WTC11 (cell line): Measurements from ENCODE around the gene EP400. TPM values are rescaled to one million over a fixed set of nuclear protein-coding genes. Genes with fewer than 3 reads are reported as not detected.

Source experiments
- ATAC-seq: fragments of 200-7000 bp; cut with Tn5 transposase; 2 replicates; pipeline ENCODE4 v1.10.0; 2021; ENCODE audit warnings: mild to moderate bottlenecking, moderate library complexity
- CTCF ChIA-PET: fragments of 300-600 bp; sonication (Branson Sonifier 250); formaldehyde crosslinking; loops from one replicate; lab custom pipeline; 2021; ENCODE audit warnings: antibody characterized with exemption; lab: Charles Lee
- POLR2A ChIA-PET: fragments of 350-600 bp; sonication (Branson Sonifier 250); formaldehyde crosslinking; loops from one replicate; lab custom pipeline; 2021; ENCODE audit warnings: antibody characterized with exemption; lab: Charles Lee
- DNase-seq: peaks from one replicate; pipeline ENCODE4 v3.0.0; 2021; ENCODE audit warnings: low spot score
- H3K27ac Mint-ChIP-seq: 2 replicates; pipeline ENCODE4 v1.8.0; 2021; ENCODE audit warnings: mixed read lengths
- H3K27me3 Mint-ChIP-seq: 2 replicates; pipeline ENCODE4 v1.8.0; 2021; ENCODE audit warnings: low read depth, mild to moderate bottlenecking, moderate library complexity, mixed read lengths
- H3K36me3 Mint-ChIP-seq: 2 replicates; pipeline ENCODE4 v1.8.0; 2021; ENCODE audit warnings: mixed read lengths
- H3K4me1 Mint-ChIP-seq: 2 replicates; pipeline ENCODE4 v1.8.0; 2022; ENCODE audit warnings: mixed read lengths
- H3K4me3 Mint-ChIP-seq: 2 replicates; pipeline ENCODE4 v1.8.0; 2021; ENCODE audit warnings: mild to moderate bottlenecking, moderate library complexity, mixed read lengths
- H3K9me3 Mint-ChIP-seq: 2 replicates; pipeline ENCODE4 v1.8.0; 2021; ENCODE audit warnings: mixed read lengths
- ARID4B ChIP-seq: sonication (generic); formaldehyde crosslinking; IDR thresholded peaks from 2 replicates; pipeline ENCODE4 v1.8.0; 2023; ENCODE audit warnings: missing genetic modification reagents, mild to moderate bottlenecking, borderline replicate concordance
- CREM ChIP-seq: sonication (generic); formaldehyde crosslinking; IDR thresholded peaks from 2 replicates; pipeline ENCODE4 v1.8.1; 2022; ENCODE audit warnings: mild to moderate bottlenecking, missing genetic modification reagents, moderate library complexity
- E2F5 ChIP-seq: sonication (generic); formaldehyde crosslinking; IDR thresholded peaks from 2 replicates; pipeline ENCODE4 v1.8.1; 2022; ENCODE audit warnings: mild to moderate bottlenecking, moderate library complexity, missing genetic modification reagents
- ELF4 ChIP-seq: sonication (generic); formaldehyde crosslinking; IDR thresholded peaks from 2 replicates; pipeline ENCODE4 v1.8.1; 2022; ENCODE audit warnings: low read depth, mild to moderate bottlenecking, moderate library complexity, missing genetic modification reagents
- ETV6 ChIP-seq: sonication (generic); formaldehyde crosslinking; IDR thresholded peaks from 2 replicates; pipeline ENCODE4 v1.8.1; 2022; ENCODE audit warnings: mild to moderate bottlenecking, missing genetic modification reagents
- GABPB1 ChIP-seq: sonication (generic); formaldehyde crosslinking; IDR thresholded peaks from 2 replicates; pipeline ENCODE4 v1.8.1; 2023; ENCODE audit warnings: mild to moderate bottlenecking, missing genetic modification reagents
- GTF2I ChIP-seq: fragments of 250-450 bp; sonication (Bioruptor Pico); conservative IDR thresholded peaks from 2 replicates; pipeline ENCODE4 v1.4.0; 2021; ENCODE audit warnings: mild to moderate bottlenecking
- HMGA2 ChIP-seq: fragments of 250-450 bp; sonication (Bioruptor Pico); IDR thresholded peaks from 2 replicates; pipeline ENCODE4 v1.4.0; 2021; ENCODE audit warnings: mild to moderate bottlenecking, moderate library complexity
- KAT7 ChIP-seq: sonication (generic); formaldehyde crosslinking; IDR thresholded peaks from 2 replicates; pipeline ENCODE4 v1.8.1; 2023; ENCODE audit warnings: missing genetic modification reagents, mild to moderate bottlenecking, borderline replicate concordance
- MLX ChIP-seq: sonication (generic); formaldehyde crosslinking; IDR thresholded peaks from 2 replicates; pipeline ENCODE4 v1.8.1; 2023; ENCODE audit warnings: mild to moderate bottlenecking, missing genetic modification reagents, moderate library complexity
- NR2C2 ChIP-seq: sonication (generic); formaldehyde crosslinking; IDR thresholded peaks from 2 replicates; pipeline ENCODE4 v1.8.0; 2022; ENCODE audit warnings: mild to moderate bottlenecking, missing genetic modification reagents
- NR3C1 ChIP-seq: sonication (generic); formaldehyde crosslinking; conservative IDR thresholded peaks from 2 replicates; pipeline ENCODE4 v1.8.1; 2023; ENCODE audit warnings: low read depth, mild to moderate bottlenecking, missing genetic modification reagents
- TEAD1 ChIP-seq: sonication (generic); formaldehyde crosslinking; IDR thresholded peaks from 2 replicates; pipeline ENCODE4 v1.8.0; 2022; ENCODE audit warnings: mild to moderate bottlenecking, missing genetic modification reagents
- ZMAT4 ChIP-seq: fragments of 250-450 bp; sonication (Bioruptor Pico); IDR thresholded peaks from 2 replicates; pipeline ENCODE4 v1.9.0; 2021; ENCODE audit warnings: mild to moderate bottlenecking
- ZNF121 ChIP-seq: sonication (generic); formaldehyde crosslinking; IDR thresholded peaks from 2 replicates; pipeline ENCODE4 v1.8.0; 2023; ENCODE audit warnings: missing genetic modification reagents
- ZNF219 ChIP-seq: sonication (generic); formaldehyde crosslinking; IDR thresholded peaks from 2 replicates; pipeline ENCODE4 v1.8.0; 2023; ENCODE audit warnings: missing genetic modification reagents, mild to moderate bottlenecking, borderline replicate concordance
- ZNF281 ChIP-seq: sonication (generic); formaldehyde crosslinking; IDR thresholded peaks from 2 replicates; pipeline ENCODE4 v1.8.0; 2023; ENCODE audit warnings: mild to moderate bottlenecking, missing genetic modification reagents
- ZNF317 ChIP-seq: sonication (generic); formaldehyde crosslinking; IDR thresholded peaks from 2 replicates; pipeline ENCODE4 v1.8.1; 2023; ENCODE audit warnings: low read depth, mild to moderate bottlenecking, moderate library complexity, missing genetic modification reagents, borderline replicate concordance
- ZNF416 ChIP-seq: fragments of 250-450 bp; sonication (Bioruptor Pico); IDR thresholded peaks from 2 replicates; pipeline ENCODE4 v1.9.0; 2021; ENCODE audit warnings: mild to moderate bottlenecking, inconsistent platforms
- ZNF671 ChIP-seq: fragments of 250-450 bp; sonication (Bioruptor Pico); IDR thresholded peaks from 2 replicates; pipeline ENCODE4 v1.8.0; 2021; ENCODE audit warnings: mild to moderate bottlenecking
- total RNA-seq: library from RNA; stranded (reverse); gene quantifications from 3 replicates; pipeline ENCODE4 v1.2.3, GENCODE V29; 2021
- TF ChIP-seq, protein P1 (sequence below): sonication (generic); formaldehyde crosslinking; IDR thresholded peaks from 2 replicates; pipeline ENCODE4 v1.8.1; 2022; ENCODE audit warnings: mild to moderate bottlenecking, missing genetic modification reagents, moderate library complexity, borderline replicate concordance
- TF ChIP-seq, protein P2 (sequence below): fragments of 250-450 bp; sonication (Bioruptor Pico); IDR thresholded peaks from 2 replicates; pipeline ENCODE4 v1.8.0; 2021; ENCODE audit warnings: mild to moderate bottlenecking

The EP400 gene
- total RNA-seq, 1 experiment from 2014 or later, result 75.8 TPM

GRCh38 chr12:132052196-132052932, 102.6 kb downstream of the EP400 start (continued):
- TF ChIP-seq ZNF281 (CRISPR knock-in tag) (no peak), ZNF121 (CRISPR knock-in tag) (no peak), HMGA2 (CRISPR knock-in tag) (no peak), KAT7 (no peak), CREM (CRISPR knock-in tag) (no peak), E2F5 (CRISPR knock-in tag) (no peak), ZNF317 (CRISPR knock-in tag) (no peak), NR2C2 (no peak)
- TF ChIP-seq, protein P1, sequence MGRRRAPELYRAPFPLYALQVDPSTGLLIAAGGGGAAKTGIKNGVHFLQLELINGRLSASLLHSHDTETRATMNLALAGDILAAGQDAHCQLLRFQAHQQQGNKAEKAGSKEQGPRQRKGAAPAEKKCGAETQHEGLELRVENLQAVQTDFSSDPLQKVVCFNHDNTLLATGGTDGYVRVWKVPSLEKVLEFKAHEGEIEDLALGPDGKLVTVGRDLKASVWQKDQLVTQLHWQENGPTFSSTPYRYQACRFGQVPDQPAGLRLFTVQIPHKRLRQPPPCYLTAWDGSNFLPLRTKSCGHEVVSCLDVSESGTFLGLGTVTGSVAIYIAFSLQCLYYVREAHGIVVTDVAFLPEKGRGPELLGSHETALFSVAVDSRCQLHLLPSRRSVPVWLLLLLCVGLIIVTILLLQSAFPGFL, result no peak

- peaks cover 7% of the 10 kb centered on the region for H3K4me1 Mint-ChIP-seq
- no peaks in the 10 kb centered on the region for H3K27me3 Mint-ChIP-seq
- H3K9me3 Mint-ChIP-seq, result peaks cover 14% of the 10 kb centered on the region
- H3K36me3 Mint-ChIP-seq, result peaks cover 79% of the 10 kb centered on the region
- no peak overlapping the region for H3K27ac Mint-ChIP-seq
- ATAC-seq, result no peak
- ChIA-PET POLR2A (no interaction called here), CTCF (no interaction called here)
- no peak overlapping the region for H3K4me3 Mint-ChIP-seq
- no peak for DNase-seq
- TF ChIP-seq GABPB1 (CRISPR knock-in tag) (no peak), MLX (no peak), ETV6 (CRISPR knock-in tag) (no peak), ZNF219 (no peak), ELF4 (no peak), TEAD1 (CRISPR knock-in tag) (no peak), NR3C1 (CRISPR knock-in tag) (no peak), GTF2I (CRISPR knock-in tag) (no peak), HMGA2 (CRISPR knock-in tag) (no peak), ARID4B (CRISPR knock-in tag) (no peak), ZNF671 (CRISPR knock-in tag) (no peak), ZNF416 (CRISPR knock-in tag) (no peak), ZMAT4 (CRISPR knock-in tag) (no peak)
- TF ChIP-seq, protein P2, sequence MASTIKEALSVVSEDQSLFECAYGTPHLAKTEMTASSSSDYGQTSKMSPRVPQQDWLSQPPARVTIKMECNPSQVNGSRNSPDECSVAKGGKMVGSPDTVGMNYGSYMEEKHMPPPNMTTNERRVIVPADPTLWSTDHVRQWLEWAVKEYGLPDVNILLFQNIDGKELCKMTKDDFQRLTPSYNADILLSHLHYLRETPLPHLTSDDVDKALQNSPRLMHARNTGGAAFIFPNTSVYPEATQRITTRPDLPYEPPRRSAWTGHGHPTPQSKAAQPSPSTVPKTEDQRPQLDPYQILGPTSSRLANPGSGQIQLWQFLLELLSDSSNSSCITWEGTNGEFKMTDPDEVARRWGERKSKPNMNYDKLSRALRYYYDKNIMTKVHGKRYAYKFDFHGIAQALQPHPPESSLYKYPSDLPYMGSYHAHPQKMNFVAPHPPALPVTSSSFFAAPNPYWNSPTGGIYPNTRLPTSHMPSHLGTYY, result no peak
These were observed 103.9 kb downstream of the EP400 start for GRCh38 chr12:132053338-132054330.
